Activated CD4-positive, alpha-beta T cell treated with anti-CD3 and anti-CD28 coated beads, Interleukin-2, amount 10 ng/mL, durations not matched to agents 7 days and 5 days (primary cell): Measurements from ENCODE around the gene MAST4. TPM values are rescaled to one million over a fixed set of nuclear protein-coding genes. Genes with fewer than 3 reads are reported as not detected.

Experiments
- CTCF ChIA-PET: fragments of 350-600 bp; sonication (Branson Sonifier 250); formaldehyde crosslinking; loops from one replicate; lab custom pipeline; 2021; ENCODE audit warnings: antibody characterized with exemption; lab: Charles Lee
- POLR2A ChIA-PET: fragments of 350-600 bp; sonication (Branson Sonifier 250); formaldehyde crosslinking; loops from one replicate; lab custom pipeline; 2021; ENCODE audit warnings: antibody characterized with exemption; lab: Charles Lee
- DNase-seq: peaks from one replicate; pipeline ENCODE4 v3.0.0-alpha.2; 2020
- H3K27ac Mint-ChIP-seq: one replicate; pipeline ENCODE4 v1.8.0; 2021; ENCODE audit warnings: mild to moderate bottlenecking, moderate library complexity, mixed read lengths
- H3K27me3 Mint-ChIP-seq: one replicate; pipeline ENCODE4 v1.8.0; 2021; ENCODE audit warnings: mixed read lengths
- H3K36me3 Mint-ChIP-seq: one replicate; pipeline ENCODE4 v1.8.0; 2021; ENCODE audit warnings: low read depth, mixed read lengths
- H3K4me1 Mint-ChIP-seq: one replicate; pipeline ENCODE4 v1.8.0; 2021; ENCODE audit warnings: mixed read lengths
- H3K4me3 Mint-ChIP-seq: one replicate; pipeline ENCODE4 v1.8.0; 2021; ENCODE audit warnings: mild to moderate bottlenecking, moderate library complexity, mixed read lengths
- H3K9me3 Mint-ChIP-seq: one replicate; pipeline ENCODE4 v1.8.0; 2021; ENCODE audit warnings: mixed read lengths
- total RNA-seq, 2 experiments: library from RNA; stranded (reverse); gene quantifications; one replicate each; pipeline ENCODE4 v1.2.3, GENCODE V29; 2021

MAST4 gene
- total RNA-seq, 2 experiments from 2014 or later: 23.5 to 25.8 TPM

- CTCF ChIA-PET: interaction anchor here (1.6 kb wide), 1 partner anchor 13 kb away, joined by 3 read pairs; no protein-coding TSS in a partner anchor
Observed at GRCh38 chr5:66967826-66968262, 371.7 kb downstream of the MAST4 start.

GRCh38 chr5:66969484-66969883, 373.3 kb downstream of the MAST4 start:
- Mint-ChIP-seq H3K4me1 (no peaks in the 10 kb centered on the region), H3K27me3 (peaks cover 8% of the 10 kb centered on the region), H3K36me3 (no peaks in the 10 kb centered on the region), H3K9me3 (no peaks in the 10 kb centered on the region), H3K27ac (no peak overlapping the region), H3K4me3 (no peak overlapping the region)
- POLR2A ChIA-PET: no interaction called here
- CTCF ChIA-PET: interaction anchor here (0.6 to 0.7 kb wide), 2 partner anchors 9 to 11 kb away, joined by 3 to 4 read pairs; no protein-coding TSS in a partner anchor
- no peak for DNase-seq

More at GRCh38 chr5:66967826-66968262, 371.7 kb downstream of the MAST4 start:
- H3K27ac Mint-ChIP-seq: no peak overlapping the region
- no peaks in the 10 kb centered on the region for H3K9me3 Mint-ChIP-seq
- H3K4me3 Mint-ChIP-seq: no peak overlapping the region
- peaks cover 5% of the 10 kb centered on the region for H3K27me3 Mint-ChIP-seq
- DNase-seq: no peak
- POLR2A ChIA-PET: no interaction called here
- H3K36me3 Mint-ChIP-seq: no peaks in the 10 kb centered on the region
- no peaks in the 10 kb centered on the region for H3K4me1 Mint-ChIP-seq

- Mint-ChIP-seq H3K9me3 (no peaks in the 10 kb centered on the region), H3K27me3 (peaks cover 8% of the 10 kb centered on the region), H3K4me3 (no peak overlapping the region), H3K36me3 (no peaks in the 10 kb centered on the region), H3K4me1 (no peaks in the 10 kb centered on the region), H3K27ac (no peak overlapping the region)
- CTCF ChIA-PET: interaction anchor here (0.6 kb wide), 1 partner anchor 11 kb away, joined by 4 read pairs; no protein-coding TSS in a partner anchor
- POLR2A ChIA-PET: no interaction called here
- no peak for DNase-seq
Observed at GRCh38 chr5:66969963-66970362, 373.8 kb downstream of the MAST4 start.

- DNase-seq: no peak
- Mint-ChIP-seq H3K36me3 (no peaks in the 10 kb centered on the region), H3K4me3 (no peak overlapping the region), H3K4me1 (no peaks in the 10 kb centered on the region), H3K27ac (no peak overlapping the region), H3K27me3 (peaks cover 8% of the 10 kb centered on the region), H3K9me3 (no peaks in the 10 kb centered on the region)
- CTCF ChIA-PET: no interaction called here
- POLR2A ChIA-PET: no interaction called here
Observed at GRCh38 chr5:66972004-66972403, 375.8 kb downstream of the MAST4 start.

- no peaks in the 10 kb centered on the region for H3K9me3 Mint-ChIP-seq
- H3K27ac Mint-ChIP-seq: no peak overlapping the region
- no peaks in the 10 kb centered on the region for H3K36me3 Mint-ChIP-seq
- DNase-seq: no peak
- H3K27me3 Mint-ChIP-seq: peaks cover 12% of the 10 kb centered on the region
- H3K4me1 Mint-ChIP-seq: no peaks in the 10 kb centered on the region
- no peak overlapping the region for H3K4me3 Mint-ChIP-seq
- CTCF ChIA-PET: interaction anchor here (1.0 kb wide), 1 partner anchor 16 kb away, joined by 4 read pairs; no protein-coding TSS in a partner anchor
- POLR2A ChIA-PET: no interaction called here
Observed at GRCh38 chr5:66974256-66974655, 378.1 kb downstream of the MAST4 start.

GRCh38 chr5:66976108-66976507, 379.9 kb downstream of the MAST4 start:
- no peaks in the 10 kb centered on the region for H3K9me3 Mint-ChIP-seq
- H3K27me3 Mint-ChIP-seq: peaks cover 12% of the 10 kb centered on the region
- H3K4me3 Mint-ChIP-seq: no peak overlapping the region
- no peaks in the 10 kb centered on the region for H3K4me1 Mint-ChIP-seq
- POLR2A ChIA-PET: no interaction called here
- CTCF ChIA-PET: no interaction called here
- no peaks in the 10 kb centered on the region for H3K36me3 Mint-ChIP-seq
- no peak for DNase-seq
- no peak overlapping the region for H3K27ac Mint-ChIP-seq

- no peaks in the 10 kb centered on the region for H3K36me3 Mint-ChIP-seq
- no peak overlapping the region for H3K27ac Mint-ChIP-seq
- DNase-seq: no peak
- POLR2A ChIA-PET: no interaction called here
- no peaks in the 10 kb centered on the region for H3K4me1 Mint-ChIP-seq
- H3K4me3 Mint-ChIP-seq: no peak overlapping the region
- peaks cover 10% of the 10 kb centered on the region for H3K27me3 Mint-ChIP-seq
- no peaks in the 10 kb centered on the region for H3K9me3 Mint-ChIP-seq
- CTCF ChIA-PET: no interaction called here
Observed at GRCh38 chr5:66979738-66980137, 383.5 kb downstream of the MAST4 start.

- POLR2A ChIA-PET: no interaction called here
- CTCF ChIA-PET: interaction anchor here (1.0 kb wide), 1 partner anchor 13 kb away, joined by 3 read pairs; no protein-coding TSS in a partner anchor
- H3K4me3 Mint-ChIP-seq: no peak overlapping the region
- H3K4me1 Mint-ChIP-seq: no peaks in the 10 kb centered on the region
- no peak for DNase-seq
- H3K9me3 Mint-ChIP-seq: no peaks in the 10 kb centered on the region
- H3K36me3 Mint-ChIP-seq: no peaks in the 10 kb centered on the region
- H3K27ac Mint-ChIP-seq: no peak overlapping the region
- peaks cover 10% of the 10 kb centered on the region for H3K27me3 Mint-ChIP-seq
Observed at GRCh38 chr5:66981266-66982055, 385.3 kb downstream of the MAST4 start.

GRCh38 chr5:66982056-66982387, 385.8 kb downstream of the MAST4 start:
- Mint-ChIP-seq H3K36me3 (no peaks in the 10 kb centered on the region), H3K27me3 (peaks cover 10% of the 10 kb centered on the region), H3K27ac (no peak overlapping the region), H3K4me1 (no peaks in the 10 kb centered on the region), H3K4me3 (no peak overlapping the region), H3K9me3 (no peaks in the 10 kb centered on the region)
- ChIA-PET POLR2A (no interaction called here), CTCF (no interaction called here)
- no peak for DNase-seq

- no peak overlapping the region for H3K4me3 Mint-ChIP-seq
- H3K27me3 Mint-ChIP-seq: peaks cover 10% of the 10 kb centered on the region
- no peak for DNase-seq
- ChIA-PET CTCF (interaction anchor here (0.6 kb wide), 1 partner anchor 9 kb away, joined by 3 read pairs; no protein-coding TSS in a partner anchor), POLR2A (no interaction called here)
- no peaks in the 10 kb centered on the region for H3K9me3 Mint-ChIP-seq
- H3K4me1 Mint-ChIP-seq: no peaks in the 10 kb centered on the region
- no peaks in the 10 kb centered on the region for H3K36me3 Mint-ChIP-seq
- no peak overlapping the region for H3K27ac Mint-ChIP-seq
Observed at GRCh38 chr5:66982470-66982869, 386.3 kb downstream of the MAST4 start.

- H3K36me3 Mint-ChIP-seq: no peaks in the 10 kb centered on the region
- ChIA-PET CTCF (no interaction called here), POLR2A (no interaction called here)
- H3K27me3 Mint-ChIP-seq: peaks cover 7% of the 10 kb centered on the region
- peaks cover 4% of the 10 kb centered on the region for H3K4me1 Mint-ChIP-seq
- H3K4me3 Mint-ChIP-seq: no peak overlapping the region
- H3K27ac Mint-ChIP-seq: no peak overlapping the region
- no peaks in the 10 kb centered on the region for H3K9me3 Mint-ChIP-seq
- no peak for DNase-seq
Observed at GRCh38 chr5:66985417-66985816, 389.2 kb downstream of the MAST4 start.

- POLR2A ChIA-PET: no interaction called here
- CTCF ChIA-PET: no interaction called here
Observed at GRCh38 chr5:66986009-66986408, 389.8 kb downstream of the MAST4 start.

GRCh38 chr5:66986534-66986933, 390.3 kb downstream of the MAST4 start:
- no peak for DNase-seq
- CTCF ChIA-PET: interaction anchor here (0.8 to 0.9 kb wide), 2 partner anchors 16 to 159 kb away, joined by 3 to 4 read pairs; no protein-coding TSS in a partner anchor
- H3K36me3 Mint-ChIP-seq: no peaks in the 10 kb centered on the region
- no peaks in the 10 kb centered on the region for H3K9me3 Mint-ChIP-seq
- H3K4me1 Mint-ChIP-seq: peaks cover 4% of the 10 kb centered on the region
- no peak overlapping the region for H3K27ac Mint-ChIP-seq
- H3K4me3 Mint-ChIP-seq: no peak overlapping the region
- H3K27me3 Mint-ChIP-seq: peaks cover 7% of the 10 kb centered on the region
- POLR2A ChIA-PET: interaction anchor here (0.6 kb wide), 1 partner anchor 352 kb away, joined by 5 read pairs; no protein-coding TSS in a partner anchor

More at GRCh38 chr5:66986009-66986408, 389.8 kb downstream of the MAST4 start:
- H3K27me3 Mint-ChIP-seq: peaks cover 7% of the 10 kb centered on the region
- H3K4me3 Mint-ChIP-seq: no peak overlapping the region
- no peaks in the 10 kb centered on the region for H3K36me3 Mint-ChIP-seq
- no peaks in the 10 kb centered on the region for H3K9me3 Mint-ChIP-seq
- H3K4me1 Mint-ChIP-seq: peaks cover 4% of the 10 kb centered on the region
- H3K27ac Mint-ChIP-seq: no peak overlapping the region
- no peak for DNase-seq
